ENCODE data around the gene PWP2. TPM values are rescaled to one million over a fixed set of nuclear protein-coding genes. Genes with fewer than 3 reads are reported as not detected.
"Not testable (repeated sequence)": the region's sequence is repeated elsewhere in the genome, so short reads cannot be mapped to it uniquely, and the experiment has no call there.

The PWP2 gene
- total and polyA plus RNA-seq, 2 of the 4 experiments (the other 2 are of a cell fraction) = 2.4 to 7.0 TPM

- H2AK9ac ChIP-seq (replicated peaks; ENCODE audit: low read depth, low read length, poor library complexity); H3K36me3 ChIP-seq (ENCODE audit: control insufficient read depth, insufficient read depth, low read length); BruUV-seq (replicated peaks); H2BK120ac ChIP-seq (ENCODE audit: low read depth, low read length); H3K14ac ChIP-seq (replicated peaks; ENCODE audit: low read depth, low read length); H2AFZ ChIP-seq (replicated peaks; ENCODE audit: low read length, poor library complexity); H3K4ac ChIP-seq (ENCODE audit: low read depth, low read length); dilution Hi-C loops (cut with HindIII; ENCODE audit: low sequenced_read_pairs, unreplicated experiment); ATAC-seq (ENCODE audit: low read depth); H3K4me2 ChIP-seq (ENCODE audit: low read depth, low read length); H2BK15ac ChIP-seq (ENCODE audit: low read depth, low read length); H3K9ac ChIP-seq (ENCODE audit: low read depth, low read length); H3K23ac ChIP-seq (ENCODE audit: low read depth, low read length); H3K27ac ChIP-seq (ENCODE audit: insufficient read depth, low read length); H3K56ac ChIP-seq (ENCODE audit: extremely low read depth, insufficient read depth, low read length); H3K4me1 ChIP-seq (ENCODE audit: control insufficient read depth, insufficient read depth, low read length); H4K5ac ChIP-seq (ENCODE audit: low read depth, low read length); H2AK5ac ChIP-seq (ENCODE audit: low read depth, low read length); H3K27me3 ChIP-seq (ENCODE audit: control insufficient read depth, insufficient read depth, low read length); DNase-seq; H4K91ac ChIP-seq (ENCODE audit: insufficient read depth, low read depth, low read length); H2BK20ac ChIP-seq (ENCODE audit: low read depth, low read length); H3K9me3 ChIP-seq (ENCODE audit: control insufficient read depth, insufficient read depth, low read length); H3K9me1 ChIP-seq (ENCODE audit: insufficient read depth, low read length); intact Hi-C loops (cut with micrococcal nuclease); H4K20me1 ChIP-seq (ENCODE audit: insufficient read depth, low read length); in situ Hi-C loops (cut with MboI; ENCODE audit: low sequenced_read_pairs); H4K8ac ChIP-seq (ENCODE audit: low read depth in 2 of 2, low read length in 2 of 2); H3K79me1 ChIP-seq (ENCODE audit: low read depth in 1 of 2, low read length in 2 of 2); H3K4me3 ChIP-seq (ENCODE audit: insufficient read depth, low read depth, low read length); H2BK5ac ChIP-seq (ENCODE audit: low read depth, low read length, poor library complexity, severe bottlenecking); CTCF ChIA-PET; POLR2A ChIA-PET (ENCODE audit: unreplicated experiment); H3K18ac ChIP-seq (ENCODE audit: low read depth, low read length): not testable (repeated sequence)
- no CpG with 5 or more reads among the region's 28 CpGs for WGBS, 2 experiments (ENCODE audit: extremely low coverage in 2 of 2, insufficient read length in 1 of 2)
Observed at GRCh38 chr21:44157439-44158081, 50.4 kb downstream of the PWP2 start.

GRCh38 chr21:44158082-44158468 lies 50.9 kb downstream of the PWP2 start:
- BruUV-seq (replicated peaks); H3K4me1 ChIP-seq (ENCODE audit: control insufficient read depth, insufficient read depth, low read length); H3K9me1 ChIP-seq (ENCODE audit: insufficient read depth, low read length); H3K14ac ChIP-seq (replicated peaks; ENCODE audit: low read depth, low read length); H3K79me1 ChIP-seq (ENCODE audit: low read depth in 1 of 2, low read length in 2 of 2); H4K5ac ChIP-seq (ENCODE audit: low read depth, low read length); H3K9me3 ChIP-seq (ENCODE audit: control insufficient read depth, insufficient read depth, low read length); H2BK120ac ChIP-seq (ENCODE audit: low read depth, low read length); DNase-seq; H3K4me3 ChIP-seq (ENCODE audit: insufficient read depth, low read depth, low read length); H3K18ac ChIP-seq (ENCODE audit: low read depth, low read length); H3K36me3 ChIP-seq (ENCODE audit: control insufficient read depth, insufficient read depth, low read length); intact Hi-C loops (cut with micrococcal nuclease); CTCF ChIA-PET; H2BK5ac ChIP-seq (ENCODE audit: low read depth, low read length, poor library complexity, severe bottlenecking); H3K27me3 ChIP-seq (ENCODE audit: control insufficient read depth, insufficient read depth, low read length); POLR2A ChIA-PET (ENCODE audit: unreplicated experiment); H3K9ac ChIP-seq (ENCODE audit: low read depth, low read length); H2BK20ac ChIP-seq (ENCODE audit: low read depth, low read length); in situ Hi-C loops (cut with MboI; ENCODE audit: low sequenced_read_pairs); H3K4ac ChIP-seq (ENCODE audit: low read depth, low read length); H2AFZ ChIP-seq (replicated peaks; ENCODE audit: low read length, poor library complexity); H2AK5ac ChIP-seq (ENCODE audit: low read depth, low read length); dilution Hi-C loops (cut with HindIII; ENCODE audit: low sequenced_read_pairs, unreplicated experiment); ATAC-seq (ENCODE audit: low read depth); H3K27ac ChIP-seq (ENCODE audit: insufficient read depth, low read length); H2AK9ac ChIP-seq (replicated peaks; ENCODE audit: low read depth, low read length, poor library complexity); H3K23ac ChIP-seq (ENCODE audit: low read depth, low read length); H4K8ac ChIP-seq (ENCODE audit: low read depth in 2 of 2, low read length in 2 of 2); H2BK15ac ChIP-seq (ENCODE audit: low read depth, low read length); H3K4me2 ChIP-seq (ENCODE audit: low read depth, low read length); H3K56ac ChIP-seq (ENCODE audit: extremely low read depth, insufficient read depth, low read length); H4K91ac ChIP-seq (ENCODE audit: insufficient read depth, low read depth, low read length); H4K20me1 ChIP-seq (ENCODE audit: insufficient read depth, low read length): not testable (repeated sequence)
- no CpG with 5 or more reads among the region's 7 CpGs for WGBS, 2 experiments (ENCODE audit: extremely low coverage in 2 of 2, insufficient read length in 1 of 2)

All from IMR-90 (cell line).